AG10803 (cell line): Measurements from ENCODE around the gene ZFR2.

Source experiments
- DNase-seq: peaks from one replicate; pipeline ENCODE4 v3.0.0; 2010; ENCODE audit warnings: low read depth
- H3K4me3 ChIP-seq: 2 replicates; pipeline ENCODE4 v1.5.1; 2011; ENCODE audit warnings: mild to moderate bottlenecking, low read length, control low read depth
- TF ChIP-seq, protein P1 (sequence below): conservative IDR thresholded peaks from 2 replicates; pipeline ENCODE4 v1.5.1; 2011; ENCODE audit warnings: mild to moderate bottlenecking, low read length, control low read depth, inconsistent platforms

ZFR2 gene

DNA sequence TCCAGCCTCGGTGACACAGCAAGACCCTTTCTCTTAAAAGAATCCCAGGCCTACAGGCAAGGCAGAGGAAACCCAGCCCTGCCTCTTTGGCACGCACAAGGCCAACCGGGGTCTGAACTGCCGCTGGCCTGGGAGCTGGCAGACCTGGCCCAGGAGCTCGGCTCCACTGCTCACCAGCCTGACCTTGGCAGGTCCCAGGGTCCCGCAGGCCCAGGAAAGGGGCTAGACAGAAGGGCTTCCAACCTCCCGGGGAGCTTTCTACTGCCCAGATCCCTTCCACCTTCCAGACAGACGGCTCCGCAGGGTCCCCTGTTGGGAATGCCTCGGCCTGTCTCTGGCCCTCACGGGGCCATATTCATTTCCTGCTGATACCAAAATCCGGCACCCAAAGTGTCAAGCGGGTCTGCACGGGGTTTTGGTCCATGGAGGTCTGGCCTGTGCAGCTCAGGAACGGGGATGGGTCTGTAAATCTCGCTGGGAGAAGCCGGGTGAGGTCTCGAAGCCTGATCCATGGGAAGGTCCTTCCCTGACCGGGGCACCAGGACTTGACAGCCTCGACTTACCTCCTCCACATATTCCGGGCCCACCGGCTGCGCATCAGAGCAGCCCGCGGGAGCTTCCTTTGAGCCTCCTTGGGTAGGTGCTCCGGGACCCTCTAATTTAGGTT lies 46.0 kb downstream of the ZFR2 start:
- DNase-seq, result no peak
- TF ChIP-seq, protein P1, sequence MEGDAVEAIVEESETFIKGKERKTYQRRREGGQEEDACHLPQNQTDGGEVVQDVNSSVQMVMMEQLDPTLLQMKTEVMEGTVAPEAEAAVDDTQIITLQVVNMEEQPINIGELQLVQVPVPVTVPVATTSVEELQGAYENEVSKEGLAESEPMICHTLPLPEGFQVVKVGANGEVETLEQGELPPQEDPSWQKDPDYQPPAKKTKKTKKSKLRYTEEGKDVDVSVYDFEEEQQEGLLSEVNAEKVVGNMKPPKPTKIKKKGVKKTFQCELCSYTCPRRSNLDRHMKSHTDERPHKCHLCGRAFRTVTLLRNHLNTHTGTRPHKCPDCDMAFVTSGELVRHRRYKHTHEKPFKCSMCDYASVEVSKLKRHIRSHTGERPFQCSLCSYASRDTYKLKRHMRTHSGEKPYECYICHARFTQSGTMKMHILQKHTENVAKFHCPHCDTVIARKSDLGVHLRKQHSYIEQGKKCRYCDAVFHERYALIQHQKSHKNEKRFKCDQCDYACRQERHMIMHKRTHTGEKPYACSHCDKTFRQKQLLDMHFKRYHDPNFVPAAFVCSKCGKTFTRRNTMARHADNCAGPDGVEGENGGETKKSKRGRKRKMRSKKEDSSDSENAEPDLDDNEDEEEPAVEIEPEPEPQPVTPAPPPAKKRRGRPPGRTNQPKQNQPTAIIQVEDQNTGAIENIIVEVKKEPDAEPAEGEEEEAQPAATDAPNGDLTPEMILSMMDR, result no peak
- no peak overlapping the region for H3K4me3 ChIP-seq

DNA sequence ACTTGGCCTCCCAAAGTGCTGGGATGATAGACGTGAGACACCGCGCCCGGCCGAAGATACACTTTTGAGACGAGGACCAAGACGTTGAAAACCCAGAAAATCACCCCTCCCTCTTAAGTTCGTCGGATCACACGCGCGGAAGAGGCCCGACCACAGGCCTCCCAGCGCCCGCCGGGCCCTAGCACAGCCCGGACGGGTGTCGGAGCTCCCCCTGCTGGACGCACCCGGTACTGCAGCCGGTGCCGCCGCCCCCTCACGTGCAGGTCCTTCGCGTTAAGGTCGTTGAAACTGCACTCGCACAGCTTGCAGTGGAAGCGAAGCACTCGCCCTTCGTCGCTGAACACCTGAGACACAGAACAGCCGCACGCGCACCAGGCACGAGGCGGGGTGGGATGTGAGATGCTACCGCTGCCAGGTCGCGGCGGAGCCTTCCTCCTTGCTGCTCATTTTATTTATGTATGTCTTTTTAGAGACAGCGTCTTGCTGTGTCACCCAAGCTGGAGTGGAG lies 46.9 kb downstream of the ZFR2 start:
- TF ChIP-seq, protein P1, result peak; percentile 81
- peak; percentile 15 for DNase-seq
- no peak overlapping the region for H3K4me3 ChIP-seq

DNA sequence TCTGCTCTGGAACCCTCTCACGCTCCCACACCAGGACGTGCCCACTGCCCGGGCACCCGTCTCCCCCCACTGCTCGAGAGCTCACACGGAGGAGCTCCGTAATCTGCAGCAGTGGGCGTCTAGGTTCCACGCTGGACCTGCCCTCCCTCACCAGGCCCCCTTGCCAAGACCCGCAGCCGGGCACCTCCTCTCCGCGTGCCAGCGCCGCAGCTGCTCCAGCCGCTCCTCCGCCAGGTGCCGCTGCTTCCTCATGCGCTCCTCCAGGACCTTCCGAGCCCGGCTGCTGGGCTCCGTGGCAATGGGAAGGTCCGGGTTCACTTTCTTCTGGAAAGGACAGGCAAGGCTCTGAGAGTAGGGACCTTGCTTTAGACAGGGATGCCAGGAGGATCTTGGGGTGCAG lies 47.7 kb downstream of the ZFR2 start:
- TF ChIP-seq, protein P1, result no peak
- DNase-seq, result no peak
- no peak overlapping the region for H3K4me3 ChIP-seq

DNA sequence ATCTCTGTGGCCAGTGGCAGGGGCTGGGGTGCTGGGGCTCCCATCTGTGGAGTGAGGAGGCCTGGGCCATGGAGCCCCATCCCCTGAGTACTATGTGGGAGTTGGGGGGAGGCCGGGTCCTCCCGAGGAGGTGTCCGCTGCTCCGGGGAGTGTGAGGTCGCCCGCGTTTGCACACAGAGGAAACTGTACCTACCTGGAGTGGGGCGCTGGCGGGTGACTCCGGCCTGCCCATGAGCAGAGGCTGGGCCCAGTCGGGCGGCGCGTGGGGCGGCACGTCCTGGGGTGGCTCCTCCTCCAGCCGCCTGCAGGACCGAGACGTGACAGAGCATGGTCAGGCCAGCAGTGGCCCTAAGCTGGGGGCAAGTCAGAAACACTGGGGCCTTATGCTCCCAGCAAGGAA lies 48.8 kb downstream of the ZFR2 start:
- TF ChIP-seq, protein P1, result no peak
- H3K4me3 ChIP-seq, result no peak overlapping the region
- DNase-seq, result no peak

DNA sequence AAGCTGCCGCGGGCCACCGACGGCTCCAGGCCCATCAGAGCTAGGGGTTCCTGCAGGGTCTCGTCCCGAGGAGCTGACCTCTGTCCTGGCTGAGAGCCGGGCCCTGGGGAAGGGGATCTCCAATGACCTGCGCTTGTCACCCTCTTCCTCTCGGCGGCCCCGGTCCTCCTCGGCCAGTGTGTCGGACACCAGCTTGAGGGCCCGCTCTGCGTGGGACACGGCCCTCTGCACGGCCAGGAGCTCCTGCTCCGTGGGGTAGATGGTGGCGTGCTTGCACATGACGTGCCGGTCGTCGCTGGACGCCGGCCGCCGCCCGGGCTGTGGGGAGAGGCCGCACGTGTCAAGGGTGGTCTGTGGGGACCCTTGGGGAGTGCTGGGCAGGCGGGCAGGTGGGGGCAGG lies 49.9 kb downstream of the ZFR2 start:
- no peak for DNase-seq
- TF ChIP-seq, protein P1, result no peak
- no peak overlapping the region for H3K4me3 ChIP-seq

DNA sequence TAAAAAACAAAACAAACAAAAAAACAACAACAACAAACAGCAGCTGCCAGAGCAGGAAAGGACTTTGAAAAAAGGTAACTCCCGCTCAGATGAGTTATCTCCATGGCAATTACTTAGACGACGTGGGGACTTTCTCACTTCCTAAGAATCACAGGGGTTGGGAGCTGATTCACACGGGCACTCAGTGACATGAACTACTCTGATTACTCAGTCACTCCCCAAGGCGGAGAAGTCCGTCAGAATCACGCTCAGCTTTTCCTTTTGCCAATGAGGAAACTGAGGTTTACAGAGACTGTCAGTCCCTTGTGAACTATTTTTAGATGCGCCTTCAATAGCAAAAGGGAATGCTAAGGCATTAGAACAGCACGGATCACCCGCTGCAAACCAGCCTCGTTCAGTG lies 50.4 kb downstream of the ZFR2 start:
- TF ChIP-seq, protein P1, result no peak
- no peak overlapping the region for H3K4me3 ChIP-seq
- peak; percentile 16 for DNase-seq

DNA sequence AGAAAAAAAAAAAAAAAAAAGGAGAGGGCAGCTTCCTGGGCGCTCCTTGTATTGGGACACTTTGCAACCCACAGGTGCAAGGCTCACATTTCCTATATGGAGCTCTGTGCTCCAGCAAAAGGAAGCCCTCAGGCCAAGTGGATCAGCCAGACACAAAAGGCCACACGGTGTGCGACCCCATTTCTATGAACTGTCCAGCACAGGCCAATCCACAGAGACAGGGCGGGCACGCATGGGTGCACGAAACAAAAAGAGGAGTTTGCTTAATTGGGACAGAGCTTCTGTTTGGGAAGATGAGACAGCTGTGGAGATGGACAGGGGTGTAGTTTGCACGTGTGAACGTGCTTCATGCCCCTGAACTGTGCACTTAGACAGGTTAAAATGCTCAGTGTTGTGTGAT lies 51.1 kb downstream of the ZFR2 start:
- no peak overlapping the region for H3K4me3 ChIP-seq
- TF ChIP-seq, protein P1, result no peak
- no peak for DNase-seq
